Gastrocnemius medialis (tissue), 4 donors: ENCODE data around the gene TCHP.

ENCODE experiments used
- CTCF ChIP-seq, 5 experiments: fragments of 450-650 bp in 3 of 5; fragments of 200-600 bp in 2 of 5; sonication (generic) in 2 of 5; IDR thresholded peaks in 4 of 5; conservative IDR thresholded peaks in 1 of 5; 1 replicate in 4 of 5; 2 replicates in 1 of 5; pipeline ENCODE4 v1.5.1; 2016 to 2019; ENCODE audit warnings: antibody characterized with exemption in 5 of 5, mild to moderate bottlenecking in 3 of 5, moderate library complexity in 3 of 5
- POLR2A ChIP-seq, 2 donors: fragments of 450-650 bp; IDR thresholded peaks; one replicate each; pipeline ENCODE4 v1.6.1; 2017; ENCODE audit warnings: antibody characterized with exemption in 2 of 2, mild to moderate bottlenecking in 2 of 2, moderate library complexity in 2 of 2

GRCh38 chr12:109899783-109900751, at the start of gene TCHP:
- peak in 2 of 5 experiments; percentile 34 to 35 for TF ChIP-seq CTCF (IDR thresholded peaks at IDR 0.05 in 4 of 5, conservative IDR thresholded peaks at IDR 0.05 in 1 of 5)
- peak in 1 of 2 donors; percentile 24 for TF ChIP-seq POLR2A (IDR thresholded peaks at IDR 0.05)
